ENCODE results near the gene LAMA3. TPM values are rescaled to one million over a fixed set of nuclear protein-coding genes. Genes with fewer than 3 reads are reported as not detected.

Gene LAMA3
- total RNA-seq, 1 experiment from 2014 or later = 207 TPM

GRCh38 chr18:23953984-23954383 is 264.7 kb downstream of the LAMA3 start:
- no peak overlapping the region for H3K27ac Mint-ChIP-seq (ENCODE audit: unreplicated experiment)
- no peaks in the 10 kb centered on the region for H3K27me3 Mint-ChIP-seq (ENCODE audit: unreplicated experiment)
- H3K36me3 Mint-ChIP-seq (ENCODE audit: insufficient read depth, unreplicated experiment) = peaks cover 11% of the 10 kb centered on the region
- DNase-seq = no peak
- TF ChIP-seq CTCF (IDR thresholded peaks at IDR 0.05; ENCODE audit: unreplicated experiment) = no peak
- no TSS peak for BruUV-seq (replicated peaks)
- H3K4me3 Mint-ChIP-seq (ENCODE audit: low read depth, unreplicated experiment) = no peak overlapping the region
- intact Hi-C loops (cut with micrococcal nuclease; ENCODE audit: unreplicated experiment) = no loop called here
- H3K9me3 Mint-ChIP-seq (ENCODE audit: low read depth, unreplicated experiment) = no peaks in the 10 kb centered on the region
- no peaks in the 10 kb centered on the region for H3K4me1 Mint-ChIP-seq (ENCODE audit: low read depth, unreplicated experiment)
- CTCF ChIA-PET = no interaction called here

- no peak for TF ChIP-seq CTCF (IDR thresholded peaks at IDR 0.05; ENCODE audit: unreplicated experiment)
- intact Hi-C loops (cut with micrococcal nuclease; ENCODE audit: unreplicated experiment) = no loop called here
- no peak overlapping the region for H3K27ac Mint-ChIP-seq (ENCODE audit: unreplicated experiment)
Measured at GRCh38 chr18:23956483-23956882, 267.2 kb downstream of the LAMA3 start.

GRCh38 chr18:23958036-23958435 is 268.8 kb downstream of the LAMA3 start:
- peaks cover under 1% of the 10 kb centered on the region for H3K36me3 Mint-ChIP-seq (ENCODE audit: insufficient read depth, unreplicated experiment)
- no peaks in the 10 kb centered on the region for H3K9me3 Mint-ChIP-seq (ENCODE audit: low read depth, unreplicated experiment)
- TF ChIP-seq CTCF (IDR thresholded peaks at IDR 0.05; ENCODE audit: unreplicated experiment) = no peak
- BruUV-seq (replicated peaks) = no TSS peak
- H3K4me1 Mint-ChIP-seq (ENCODE audit: low read depth, unreplicated experiment) = no peaks in the 10 kb centered on the region
- H3K4me3 Mint-ChIP-seq (ENCODE audit: low read depth, unreplicated experiment) = no peak overlapping the region
- CTCF ChIA-PET = no interaction called here
- intact Hi-C loops (cut with micrococcal nuclease; ENCODE audit: unreplicated experiment) = no loop called here
- no peak overlapping the region for H3K27ac Mint-ChIP-seq (ENCODE audit: unreplicated experiment)
- H3K27me3 Mint-ChIP-seq (ENCODE audit: unreplicated experiment) = no peaks in the 10 kb centered on the region
- no peak for DNase-seq

More at GRCh38 chr18:23956483-23956882, 267.2 kb downstream of the LAMA3 start:
- BruUV-seq (replicated peaks) = no TSS peak
- H3K4me3 Mint-ChIP-seq (ENCODE audit: low read depth, unreplicated experiment) = no peak overlapping the region
- peaks cover 4% of the 10 kb centered on the region for H3K36me3 Mint-ChIP-seq (ENCODE audit: insufficient read depth, unreplicated experiment)
- no peak for DNase-seq
- CTCF ChIA-PET = no interaction called here
- no peaks in the 10 kb centered on the region for H3K4me1 Mint-ChIP-seq (ENCODE audit: low read depth, unreplicated experiment)
- no peaks in the 10 kb centered on the region for H3K27me3 Mint-ChIP-seq (ENCODE audit: unreplicated experiment)
- H3K9me3 Mint-ChIP-seq (ENCODE audit: low read depth, unreplicated experiment) = no peaks in the 10 kb centered on the region

GRCh38 chr18:23963443-23964165 is 274.4 kb downstream of the LAMA3 start:
- no peak for TF ChIP-seq CTCF (IDR thresholded peaks at IDR 0.05; ENCODE audit: unreplicated experiment)
- peaks cover 33% of the 10 kb centered on the region for H3K4me1 Mint-ChIP-seq (ENCODE audit: low read depth, unreplicated experiment)
- no peaks in the 10 kb centered on the region for H3K27me3 Mint-ChIP-seq (ENCODE audit: unreplicated experiment)
- no peak overlapping the region for H3K27ac Mint-ChIP-seq (ENCODE audit: unreplicated experiment)
- no peaks in the 10 kb centered on the region for H3K36me3 Mint-ChIP-seq (ENCODE audit: insufficient read depth, unreplicated experiment)
- BruUV-seq (replicated peaks) = no TSS peak
- no peak overlapping the region for H3K4me3 Mint-ChIP-seq (ENCODE audit: low read depth, unreplicated experiment)
- H3K9me3 Mint-ChIP-seq (ENCODE audit: low read depth, unreplicated experiment) = no peaks in the 10 kb centered on the region
- DNase-seq = no peak
- intact Hi-C loops (cut with micrococcal nuclease; ENCODE audit: unreplicated experiment) = loop anchor here (1.0 to 2.0 kb wide), 3 partner anchors 53 to 156 kb away; no protein-coding TSS in a partner anchor
- CTCF ChIA-PET = interaction anchor here (0.9 kb wide), 1 partner anchor 113 kb away, joined by 3 read pairs; no protein-coding TSS in a partner anchor
